NB4 (cell line): Measurements from ENCODE around the gene LRRC41.

Source experiments
- DNase-seq: peaks from one replicate; pipeline ENCODE4 v3.0.0; 2010; ENCODE audit warnings: low read depth
- H3K4me3 ChIP-seq: one replicate; pipeline ENCODE4 v1.5.1; 2011; ENCODE audit warnings: mild to moderate bottlenecking, low read depth, low read length, moderate library complexity
- MYC ChIP-seq: IDR thresholded peaks from 2 replicates; pipeline ENCODE4 v1.6.1; 2011; ENCODE audit warnings: low read depth, low read length
- POLR2A ChIP-seq: IDR thresholded peaks from 2 replicates; pipeline ENCODE4 v1.6.1; 2011; ENCODE audit warnings: mild to moderate bottlenecking; ENCODE audit not compliant: insufficient read length; ENCODE audit errors: extremely low read depth
- TF ChIP-seq, protein P1 (sequence below): IDR thresholded peaks from one replicate; pipeline ENCODE4 v1.5.1; 2012; ENCODE audit warnings: low read depth, low read length
- TF ChIP-seq, protein P2 (sequence below): IDR thresholded peaks from 2 replicates; pipeline ENCODE4 v1.6.1; 2011; ENCODE audit warnings: low read depth, low read length

Gene LRRC41, protein sequence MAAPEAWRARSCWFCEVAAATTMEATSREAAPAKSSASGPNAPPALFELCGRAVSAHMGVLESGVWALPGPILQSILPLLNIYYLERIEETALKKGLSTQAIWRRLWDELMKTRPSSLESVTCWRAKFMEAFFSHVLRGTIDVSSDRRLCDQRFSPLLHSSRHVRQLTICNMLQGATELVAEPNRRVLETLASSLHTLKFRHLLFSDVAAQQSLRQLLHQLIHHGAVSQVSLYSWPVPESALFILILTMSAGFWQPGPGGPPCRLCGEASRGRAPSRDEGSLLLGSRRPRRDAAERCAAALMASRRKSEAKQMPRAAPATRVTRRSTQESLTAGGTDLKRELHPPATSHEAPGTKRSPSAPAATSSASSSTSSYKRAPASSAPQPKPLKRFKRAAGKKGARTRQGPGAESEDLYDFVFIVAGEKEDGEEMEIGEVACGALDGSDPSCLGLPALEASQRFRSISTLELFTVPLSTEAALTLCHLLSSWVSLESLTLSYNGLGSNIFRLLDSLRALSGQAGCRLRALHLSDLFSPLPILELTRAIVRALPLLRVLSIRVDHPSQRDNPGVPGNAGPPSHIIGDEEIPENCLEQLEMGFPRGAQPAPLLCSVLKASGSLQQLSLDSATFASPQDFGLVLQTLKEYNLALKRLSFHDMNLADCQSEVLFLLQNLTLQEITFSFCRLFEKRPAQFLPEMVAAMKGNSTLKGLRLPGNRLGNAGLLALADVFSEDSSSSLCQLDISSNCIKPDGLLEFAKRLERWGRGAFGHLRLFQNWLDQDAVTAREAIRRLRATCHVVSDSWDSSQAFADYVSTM

DNA sequence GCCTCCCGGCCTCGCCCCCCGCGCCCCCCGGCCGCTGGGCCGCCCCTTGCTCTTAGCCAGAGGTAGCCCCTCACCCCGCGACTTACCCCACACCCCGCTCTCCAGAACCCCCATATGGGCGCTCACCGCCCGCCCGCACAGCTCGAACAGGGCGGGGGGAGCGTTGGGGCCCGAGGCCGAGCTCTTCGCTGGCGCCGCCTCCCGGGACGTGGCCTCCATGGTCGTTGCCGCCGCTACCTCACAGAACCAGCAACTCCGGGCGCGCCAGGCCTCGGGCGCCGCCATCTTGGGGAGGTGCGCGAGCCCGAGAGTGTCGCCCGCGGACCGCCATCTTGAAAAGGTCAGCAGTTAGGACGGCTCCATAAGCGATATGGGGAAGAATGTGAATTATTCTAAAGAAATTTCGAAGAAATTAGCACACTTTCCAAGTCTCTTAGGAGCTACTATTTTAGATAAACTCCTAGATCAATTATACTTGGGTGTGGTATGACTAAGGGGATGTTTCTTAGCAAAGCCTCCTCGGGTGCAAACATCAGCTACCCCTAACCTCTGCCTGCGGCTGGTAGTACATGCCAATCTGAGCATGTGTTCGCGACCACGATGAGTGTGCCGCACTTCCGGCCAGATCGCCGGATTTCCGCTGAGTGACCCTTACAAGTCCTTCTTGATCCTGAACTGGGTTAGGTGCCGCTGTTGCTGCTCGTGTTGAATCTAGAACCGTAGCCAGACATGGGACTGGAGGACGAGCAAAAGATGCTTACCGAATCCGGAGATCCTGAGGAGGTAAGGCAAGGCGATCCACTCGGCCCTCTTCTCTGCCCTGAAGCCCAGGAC is at the start of gene LRRC41, which contains the start of gene UQCRH:
Gene LRRC41, minus strand, starts transcription at position 579 of the 834 bp plus-strand sequence. Its CDS starts 294 bp downstream, at position 285.
Gene UQCRH, plus strand, starts transcription at position 661 of the 834 bp plus-strand sequence. Its CDS starts 69 bp downstream, at position 730.
- H3K4me3 ChIP-seq, result peak within 1 kb of the TSS; percentile 98
- peak; percentile 98 for DNase-seq
- TF ChIP-seq, protein P1, sequence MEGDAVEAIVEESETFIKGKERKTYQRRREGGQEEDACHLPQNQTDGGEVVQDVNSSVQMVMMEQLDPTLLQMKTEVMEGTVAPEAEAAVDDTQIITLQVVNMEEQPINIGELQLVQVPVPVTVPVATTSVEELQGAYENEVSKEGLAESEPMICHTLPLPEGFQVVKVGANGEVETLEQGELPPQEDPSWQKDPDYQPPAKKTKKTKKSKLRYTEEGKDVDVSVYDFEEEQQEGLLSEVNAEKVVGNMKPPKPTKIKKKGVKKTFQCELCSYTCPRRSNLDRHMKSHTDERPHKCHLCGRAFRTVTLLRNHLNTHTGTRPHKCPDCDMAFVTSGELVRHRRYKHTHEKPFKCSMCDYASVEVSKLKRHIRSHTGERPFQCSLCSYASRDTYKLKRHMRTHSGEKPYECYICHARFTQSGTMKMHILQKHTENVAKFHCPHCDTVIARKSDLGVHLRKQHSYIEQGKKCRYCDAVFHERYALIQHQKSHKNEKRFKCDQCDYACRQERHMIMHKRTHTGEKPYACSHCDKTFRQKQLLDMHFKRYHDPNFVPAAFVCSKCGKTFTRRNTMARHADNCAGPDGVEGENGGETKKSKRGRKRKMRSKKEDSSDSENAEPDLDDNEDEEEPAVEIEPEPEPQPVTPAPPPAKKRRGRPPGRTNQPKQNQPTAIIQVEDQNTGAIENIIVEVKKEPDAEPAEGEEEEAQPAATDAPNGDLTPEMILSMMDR, result no peak
- TF ChIP-seq MYC (peak; percentile 88), POLR2A (peak; percentile 56)
- TF ChIP-seq, protein P2, sequence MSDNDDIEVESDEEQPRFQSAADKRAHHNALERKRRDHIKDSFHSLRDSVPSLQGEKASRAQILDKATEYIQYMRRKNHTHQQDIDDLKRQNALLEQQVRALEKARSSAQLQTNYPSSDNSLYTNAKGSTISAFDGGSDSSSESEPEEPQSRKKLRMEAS, result peak; percentile 92

DNA sequence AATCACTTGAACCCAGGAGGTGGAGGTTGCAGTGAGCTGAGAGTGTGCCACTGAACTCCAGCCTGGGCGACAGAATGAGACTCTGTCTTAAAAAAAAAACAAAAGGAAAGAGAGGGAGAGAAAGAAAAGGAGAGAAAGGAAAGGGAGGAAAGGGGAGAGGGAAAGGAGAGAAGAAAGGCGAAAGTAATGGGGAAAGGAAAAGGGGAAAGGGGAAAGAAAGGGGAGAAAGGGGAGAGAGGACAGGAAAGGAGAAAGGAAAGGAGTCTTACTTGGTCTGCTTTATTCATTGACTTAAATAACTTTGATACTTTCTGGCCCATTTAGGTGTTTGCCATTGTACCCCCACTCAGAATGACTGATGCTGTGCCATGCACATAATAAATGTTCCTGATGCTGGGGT is 48.9 kb upstream of the LRRC41 start:
- no peak for TF ChIP-seq MYC
- no peak for TF ChIP-seq POLR2A
- TF ChIP-seq, protein P2, result no peak
- TF ChIP-seq, protein P1, result no peak
- no peak overlapping the region for H3K4me3 ChIP-seq
- DNase-seq, result no peak

DNA sequence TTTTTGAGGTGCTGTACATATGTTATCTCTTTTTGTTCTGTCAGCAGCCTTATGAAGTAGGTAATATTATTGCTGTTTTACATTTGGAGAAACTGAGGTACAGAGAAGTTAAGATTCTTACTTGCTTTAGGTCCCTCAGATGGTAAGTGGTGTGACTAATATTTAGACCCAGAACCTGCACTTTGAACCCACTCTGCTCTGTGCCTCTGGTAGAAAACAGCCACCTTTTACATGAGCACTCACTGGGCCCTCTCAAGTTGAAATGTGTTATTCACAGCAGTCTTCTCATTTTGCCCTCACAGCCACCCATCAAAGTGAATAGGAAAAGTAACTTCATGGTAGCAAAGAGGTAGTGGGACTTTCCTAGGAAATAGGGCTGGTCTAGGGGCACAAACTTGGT is 41.9 kb upstream of the LRRC41 start:
- H3K4me3 ChIP-seq, result no peak overlapping the region

DNA sequence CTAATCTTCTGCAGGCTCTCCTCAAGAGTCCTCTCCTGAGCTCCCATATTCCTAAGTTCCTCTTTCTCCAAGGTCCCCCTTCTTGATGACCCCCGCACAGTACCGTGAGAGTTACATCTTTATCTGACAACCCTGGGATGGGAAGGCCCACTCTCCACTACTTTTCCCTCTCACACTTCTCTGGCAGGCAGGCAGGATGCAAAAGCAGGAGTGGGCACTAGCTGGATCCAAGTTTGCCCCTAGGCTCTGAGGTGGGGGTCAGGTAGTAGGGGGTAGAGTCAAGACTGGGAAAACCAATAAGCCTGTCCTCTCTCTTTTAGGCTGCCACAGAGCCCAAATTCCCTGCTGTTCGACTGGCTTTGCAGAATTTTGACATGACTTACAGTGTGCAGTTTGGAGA is 41.1 kb upstream of the LRRC41 start:
- no peak for DNase-seq
- no peak overlapping the region for H3K4me3 ChIP-seq
- no peak for TF ChIP-seq MYC
- TF ChIP-seq POLR2A, result no peak
- TF ChIP-seq, protein P1, result no peak
- TF ChIP-seq, protein P2, result no peak

More for the DNA sequence above, 41.9 kb upstream of the LRRC41 start:
- DNase-seq, result no peak
- no peak for TF ChIP-seq POLR2A
- no peak for TF ChIP-seq MYC
- TF ChIP-seq, protein P2, result no peak
- TF ChIP-seq, protein P1, result no peak

DNA sequence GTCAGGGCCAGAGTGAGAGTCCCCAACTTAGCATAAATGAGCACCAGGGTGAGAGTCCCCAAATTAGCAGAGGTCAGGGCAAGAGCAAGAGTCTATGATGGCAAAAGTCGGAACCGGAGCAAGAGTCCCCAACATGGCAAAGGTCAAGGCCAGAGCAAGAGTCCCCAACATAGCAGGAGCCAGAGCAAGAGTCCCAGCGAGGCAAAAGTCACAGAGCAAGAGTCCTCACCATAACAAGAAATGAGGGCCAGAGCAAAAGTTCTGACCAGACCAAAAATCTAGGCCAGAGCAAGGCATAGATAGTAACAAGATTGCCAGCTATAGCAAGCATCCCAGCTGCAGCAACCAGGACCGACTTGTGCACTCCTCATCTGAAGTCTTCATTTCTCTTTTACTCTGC is 40.3 kb upstream of the LRRC41 start:
- H3K4me3 ChIP-seq, result no peak overlapping the region
- TF ChIP-seq POLR2A (no peak), MYC (no peak)
- TF ChIP-seq, protein P1, result no peak
- TF ChIP-seq, protein P2, result no peak
- DNase-seq, result no peak
